HG03095 (cell line): Measurements from ENCODE around the gene VCL.
"Not testable (repeated sequence)": the region's sequence is repeated elsewhere in the genome, so short reads cannot be mapped to it uniquely, and the experiment has no call there.

Experiments
- ATAC-seq: cut with Tn5 transposase; IDR thresholded peaks from one replicate; pipeline ENCODE4 v1.9.1; 2021; ENCODE audit warnings: moderate library complexity; ENCODE audit not compliant: unreplicated experiment

VCL gene

DNA sequence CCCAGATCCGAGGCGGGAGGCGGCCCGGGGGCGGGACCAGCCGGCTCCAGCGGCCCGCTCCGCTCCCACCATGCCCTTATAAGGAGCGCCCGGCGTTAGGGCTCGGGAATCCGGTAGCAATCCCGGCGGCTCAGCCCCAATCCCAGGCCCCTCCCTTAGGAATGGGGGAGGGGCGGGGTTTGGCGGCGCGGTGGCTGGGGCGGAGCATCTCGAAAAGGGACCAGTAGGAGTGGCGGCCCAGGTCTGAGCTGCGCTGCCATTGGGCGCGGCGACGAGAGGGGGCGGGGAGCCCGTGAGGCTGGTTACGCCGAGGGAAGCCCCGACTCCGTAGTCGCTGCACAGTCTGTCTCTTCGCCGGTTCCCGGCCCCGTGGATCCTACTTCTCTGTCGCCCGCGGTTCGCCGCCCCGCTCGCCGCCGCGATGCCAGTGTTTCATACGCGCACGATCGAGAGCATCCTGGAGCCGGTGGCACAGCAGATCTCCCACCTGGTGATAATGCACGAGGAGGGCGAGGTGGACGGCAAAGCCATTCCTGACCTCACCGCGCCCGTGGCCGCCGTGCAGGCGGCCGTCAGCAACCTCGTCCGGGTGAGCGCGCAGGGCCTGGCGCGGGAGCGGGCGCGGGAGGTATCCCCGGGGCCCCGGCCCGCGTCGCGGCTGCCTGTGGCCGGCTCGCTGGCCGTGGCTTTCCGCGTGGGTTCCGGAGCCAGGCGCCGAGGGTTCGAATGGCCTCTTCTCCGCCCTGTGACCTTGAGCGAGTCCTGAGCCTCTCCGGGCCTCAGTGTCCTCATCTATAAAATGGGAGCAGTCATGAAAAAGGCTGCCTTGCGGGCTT is at the start of gene VCL:
Gene VCL (plus strand): TSS at position 330 of the 836 bp plus-strand sequence. CDS start 92 bp downstream, at position 422.
- peak; percentile 97 for ATAC-seq

DNA sequence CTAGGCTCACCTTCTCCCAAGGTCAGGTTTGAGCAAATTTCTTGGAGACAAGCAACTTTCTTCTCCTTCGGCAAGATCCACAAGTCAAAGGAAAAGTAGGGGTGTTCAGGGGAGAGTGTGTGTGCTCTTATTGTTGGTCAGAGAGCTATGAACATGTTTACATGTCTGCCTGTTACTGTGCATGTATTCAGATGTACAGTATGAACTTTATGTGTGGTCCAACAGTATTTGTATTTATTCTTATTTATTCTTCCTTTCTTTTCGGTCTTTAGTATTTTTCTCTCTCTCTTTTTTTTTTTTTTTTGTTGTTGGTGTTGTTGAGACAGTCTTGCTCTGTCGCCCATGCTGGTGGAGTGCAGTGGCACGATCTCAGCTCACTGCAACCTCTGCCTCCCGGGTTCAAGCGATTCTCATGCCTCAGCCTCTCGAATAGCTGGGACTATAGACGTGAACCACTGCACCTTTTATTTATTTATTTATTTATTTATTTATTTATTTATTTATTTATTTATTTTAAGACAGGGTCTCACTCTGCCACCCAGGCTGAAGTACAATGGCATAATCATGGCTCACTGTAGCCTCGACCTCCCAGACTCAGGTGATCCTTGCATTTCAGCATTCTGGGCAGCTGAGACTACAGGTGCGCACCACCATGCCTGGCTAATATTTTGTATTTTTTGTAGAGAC is 48.8 kb upstream of the VCL start:
- no peak for ATAC-seq

DNA sequence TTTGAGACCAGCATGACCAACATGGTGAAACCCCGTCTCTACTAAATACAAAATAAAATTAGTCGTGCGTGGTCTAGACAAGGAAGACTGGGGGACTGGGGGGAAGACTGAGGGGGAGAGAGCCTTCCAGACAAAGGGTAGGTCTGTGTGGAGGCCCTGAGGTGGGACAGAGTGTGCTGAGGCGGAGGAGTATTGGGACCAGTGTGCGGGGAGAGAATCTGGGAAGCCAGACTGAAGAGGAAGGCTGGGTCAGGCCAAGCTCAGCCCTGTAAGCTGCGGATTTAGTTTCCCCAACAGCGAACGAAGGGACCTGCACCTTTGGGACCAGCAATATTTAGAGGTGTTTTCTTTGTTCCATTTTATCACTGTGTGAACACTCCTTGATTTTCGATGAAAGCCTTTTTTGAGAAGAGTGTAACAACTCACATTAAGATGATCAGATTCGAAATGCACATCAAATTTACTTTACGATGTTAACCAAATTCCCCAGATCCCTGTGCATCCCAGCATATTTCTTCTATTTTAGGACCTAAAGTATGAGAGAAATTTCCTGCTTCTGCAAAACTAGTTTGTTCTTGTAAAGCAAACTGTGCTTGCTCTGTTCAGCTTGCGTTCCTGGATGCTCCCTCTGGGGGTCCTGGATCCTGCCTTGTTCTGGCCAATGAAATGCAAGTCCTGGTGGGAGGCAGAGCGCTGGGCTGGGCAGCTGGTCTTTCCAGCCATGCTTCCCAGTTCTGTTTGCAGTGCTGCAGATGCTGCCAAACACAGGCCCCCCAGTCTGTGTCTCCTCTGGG is 47.6 kb upstream of the VCL start:
- no peak for ATAC-seq

DNA sequence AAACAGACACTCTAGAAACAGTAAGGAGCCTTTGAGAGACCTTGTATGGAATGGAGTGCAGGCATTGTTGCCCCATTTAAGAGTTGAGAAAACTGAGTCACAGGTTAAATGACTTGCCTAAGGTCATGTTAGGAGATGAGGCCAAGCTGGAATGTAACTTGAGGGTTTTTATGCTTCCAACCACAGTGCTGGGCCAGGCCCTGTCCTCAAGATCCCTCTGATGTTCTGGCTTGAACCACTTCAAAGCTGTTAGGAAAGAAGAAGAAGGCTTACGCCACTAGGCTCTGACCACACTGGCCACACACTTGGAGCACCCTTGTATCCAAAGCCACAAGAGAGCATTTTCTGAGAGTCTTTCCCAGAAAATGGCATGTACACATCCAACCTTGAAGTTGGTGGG is 44.3 kb upstream of the VCL start:
- no peak for ATAC-seq

DNA sequence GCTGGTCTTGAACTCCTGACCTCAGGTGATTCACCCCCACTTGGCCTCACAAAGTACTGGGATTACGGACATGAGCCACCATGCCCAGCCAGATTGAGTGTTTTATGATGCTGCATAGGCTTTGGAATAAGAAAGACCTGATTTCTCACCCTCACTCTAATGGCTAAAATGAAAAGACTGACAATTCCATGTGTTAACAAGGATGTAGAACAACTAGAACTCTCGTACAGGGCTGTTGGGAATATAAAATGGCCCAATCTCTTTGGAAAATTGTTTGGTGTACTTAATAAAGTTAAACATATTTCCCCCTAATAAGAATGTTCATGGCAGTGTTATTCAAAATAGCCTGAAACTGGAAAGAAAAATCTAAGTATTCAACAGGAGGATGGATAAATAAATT is 43.2 kb upstream of the VCL start:
- ATAC-seq: no peak

DNA sequence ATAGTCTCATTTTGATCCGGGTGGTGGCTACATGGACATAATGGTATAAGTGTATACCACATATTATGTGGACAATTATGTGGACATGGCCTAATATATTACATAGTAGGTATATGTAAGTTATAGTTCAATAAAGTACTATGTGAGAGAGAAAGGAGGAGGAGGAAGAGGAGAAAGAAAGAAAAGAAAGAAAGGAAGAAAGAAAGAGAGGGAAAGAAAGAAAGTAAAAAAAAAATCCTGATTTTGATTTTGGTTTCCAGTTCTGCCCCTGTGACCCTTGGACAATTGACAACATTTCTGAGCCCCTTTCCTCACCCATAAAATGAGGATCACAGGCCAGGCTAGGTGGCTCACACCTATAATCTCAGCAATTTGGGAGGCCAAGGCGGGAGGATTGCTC is 42.2 kb upstream of the VCL start:
- no peak for ATAC-seq

DNA sequence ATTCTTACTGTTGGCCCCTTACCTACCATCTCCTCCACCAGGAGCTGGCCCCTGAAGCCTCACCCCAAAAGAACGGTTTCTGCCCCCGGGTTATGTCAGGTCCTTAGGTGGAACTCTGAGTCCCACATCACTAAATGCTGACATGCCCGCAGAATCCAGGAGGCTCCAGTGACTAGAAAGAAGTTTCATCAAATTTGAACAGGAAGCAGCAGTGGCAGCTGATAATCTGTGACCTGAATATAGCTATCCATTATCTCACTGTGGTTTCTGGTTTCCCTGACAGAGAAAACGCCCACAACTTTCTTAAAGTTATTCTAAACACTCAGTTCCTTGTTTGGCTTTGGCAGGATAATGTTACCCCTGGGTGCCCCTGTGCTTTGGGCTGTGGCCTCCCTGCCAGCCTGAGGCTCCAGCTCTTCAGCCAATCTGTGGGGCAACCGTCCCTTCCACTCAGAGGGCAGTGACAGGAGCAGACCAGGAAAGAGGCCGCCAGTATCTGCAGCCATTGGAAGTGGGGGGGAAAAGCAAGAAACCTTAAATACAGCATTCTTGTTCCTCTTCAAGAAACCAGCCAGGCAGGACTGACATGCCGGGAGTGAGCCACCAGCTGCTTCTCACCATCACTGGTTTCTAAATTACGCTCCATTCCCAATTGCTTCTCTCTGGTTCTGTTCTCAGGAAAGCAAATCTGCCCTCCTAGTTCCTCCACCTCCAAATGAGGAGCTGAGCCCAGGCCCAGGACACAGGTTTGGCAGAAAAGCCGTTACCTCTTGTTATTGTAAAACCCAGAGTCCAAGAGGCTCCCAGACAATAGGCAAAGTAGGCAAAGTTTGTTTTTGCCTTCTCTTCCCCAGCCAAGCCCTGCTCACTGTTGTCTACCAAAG is 41.2 kb upstream of the VCL start:
- ATAC-seq: peak; percentile 42

DNA sequence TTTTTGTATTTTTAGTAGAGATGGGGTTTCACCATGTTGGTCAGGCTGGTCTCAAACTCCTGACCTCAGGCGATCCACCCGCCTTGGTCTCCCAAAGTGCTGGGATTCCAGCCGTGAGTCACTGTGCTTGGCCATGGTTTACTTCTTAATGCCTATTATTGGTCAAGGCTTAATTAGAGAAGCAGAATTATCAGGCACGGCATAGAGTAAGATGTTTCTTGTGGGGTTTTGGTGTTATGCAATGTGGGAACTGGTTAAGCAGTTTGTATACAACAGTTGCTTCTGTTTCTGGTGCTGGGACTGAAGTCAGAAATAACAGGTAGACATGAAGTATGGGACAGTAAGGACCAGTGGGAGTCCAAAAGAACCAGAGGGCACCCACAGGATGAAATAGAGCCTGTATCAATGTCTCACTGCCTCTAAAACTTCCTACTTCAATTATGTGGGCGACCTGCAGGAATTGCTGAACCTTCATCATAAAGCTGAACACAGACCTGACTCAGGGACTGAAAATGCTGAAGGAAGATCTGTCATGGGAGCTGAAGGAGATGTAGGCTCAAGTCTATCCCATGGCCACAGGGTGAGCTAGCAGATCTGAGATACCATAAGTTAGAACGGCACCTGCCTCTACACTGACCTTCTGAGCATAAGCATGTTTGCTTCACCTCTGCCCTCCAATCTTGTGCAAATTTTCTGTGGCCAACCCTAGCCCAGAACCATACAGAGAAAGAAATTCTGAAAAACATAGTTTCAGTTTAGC is 38.3 kb upstream of the VCL start:
- ATAC-seq: no peak

DNA sequence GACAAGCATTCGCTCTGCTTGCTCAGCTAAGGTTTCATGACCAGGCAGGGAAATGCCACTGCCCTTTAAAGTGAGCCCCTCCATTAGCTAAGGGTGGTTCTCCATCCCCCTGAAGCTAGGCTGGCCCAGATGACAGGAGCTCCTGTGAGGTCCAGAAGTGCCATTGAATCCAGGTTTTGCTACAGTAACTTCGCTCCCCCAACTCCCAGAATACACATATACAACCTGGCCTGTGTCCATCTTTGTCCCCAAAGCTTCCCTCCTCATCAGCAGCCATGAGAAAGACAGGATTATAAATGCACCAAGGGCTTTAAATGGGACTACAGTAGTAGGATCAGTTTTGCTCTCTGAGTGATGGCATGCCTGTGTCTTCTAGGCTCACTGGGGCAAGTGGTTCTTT is 35.5 kb upstream of the VCL start:
- no peak for ATAC-seq

DNA sequence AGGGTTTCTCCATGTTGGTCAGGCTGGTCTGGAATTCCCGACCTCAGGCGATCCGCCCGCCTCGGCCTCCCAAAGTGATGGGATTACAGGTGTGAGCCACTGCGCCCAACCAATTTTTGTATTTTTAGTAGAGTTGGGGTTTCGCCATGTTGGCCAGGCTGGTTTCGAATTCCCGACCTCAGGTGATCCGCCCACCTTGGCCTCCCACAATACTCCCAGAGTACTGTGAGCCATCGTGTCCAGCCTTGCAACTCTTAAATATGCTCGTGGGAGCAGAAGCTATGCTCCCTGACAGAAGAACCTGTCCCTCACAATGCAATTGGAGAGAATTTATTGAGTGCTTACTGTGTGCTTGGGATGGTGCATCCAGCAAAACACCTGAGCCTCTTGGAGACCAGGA is 34.4 kb upstream of the VCL start:
- ATAC-seq: not testable (repeated sequence)

DNA sequence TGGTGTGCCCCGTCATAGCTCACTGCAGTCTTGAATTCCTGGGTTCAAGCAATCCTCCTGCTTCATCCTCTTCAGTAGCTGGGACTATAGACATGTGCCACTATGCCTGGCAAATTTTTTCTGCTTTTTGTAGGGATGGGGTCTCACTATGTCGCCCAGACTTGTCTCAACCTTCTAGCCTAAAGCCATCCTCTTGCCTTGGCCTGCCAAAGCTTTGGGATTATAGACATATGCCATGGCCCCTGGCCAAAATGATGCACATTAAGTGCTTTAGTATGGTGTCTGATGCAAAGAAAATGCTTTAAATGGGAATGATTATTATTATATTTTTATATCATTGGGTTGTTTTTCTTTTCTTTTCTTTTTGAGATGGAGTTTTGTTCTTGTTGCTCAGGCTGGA is 33.2 kb upstream of the VCL start:
- ATAC-seq: no peak

DNA sequence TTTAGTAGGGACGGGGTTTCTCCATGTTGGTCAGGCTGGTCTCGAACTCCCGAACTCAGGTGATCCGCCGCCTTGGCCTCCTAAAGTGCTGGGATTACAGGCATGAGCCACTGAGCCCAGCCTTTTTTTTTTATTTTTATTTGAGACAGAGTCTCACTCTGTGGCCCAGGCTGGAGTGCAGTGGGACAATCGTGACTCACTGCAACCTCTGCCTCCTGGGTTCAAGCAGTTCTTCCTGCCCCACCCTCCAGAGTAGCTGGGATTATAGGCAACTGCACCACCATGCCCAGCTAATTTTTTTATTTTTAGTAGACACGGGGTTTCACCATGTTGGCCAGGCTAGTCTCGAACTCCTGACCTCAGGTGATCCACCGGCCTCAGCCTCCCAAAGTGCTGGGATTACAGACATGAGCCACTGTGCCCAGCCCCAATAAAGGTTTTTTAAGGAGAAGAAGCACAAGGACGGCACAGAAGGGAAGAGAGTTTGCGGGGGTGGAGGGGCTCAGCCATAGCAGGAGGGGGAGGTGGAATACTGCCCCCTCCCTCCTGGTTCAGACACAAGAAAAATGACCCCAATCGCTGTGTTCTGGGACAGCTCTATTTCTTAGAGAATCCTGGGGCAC is 32.5 kb upstream of the VCL start:
- ATAC-seq: not testable (repeated sequence)

DNA sequence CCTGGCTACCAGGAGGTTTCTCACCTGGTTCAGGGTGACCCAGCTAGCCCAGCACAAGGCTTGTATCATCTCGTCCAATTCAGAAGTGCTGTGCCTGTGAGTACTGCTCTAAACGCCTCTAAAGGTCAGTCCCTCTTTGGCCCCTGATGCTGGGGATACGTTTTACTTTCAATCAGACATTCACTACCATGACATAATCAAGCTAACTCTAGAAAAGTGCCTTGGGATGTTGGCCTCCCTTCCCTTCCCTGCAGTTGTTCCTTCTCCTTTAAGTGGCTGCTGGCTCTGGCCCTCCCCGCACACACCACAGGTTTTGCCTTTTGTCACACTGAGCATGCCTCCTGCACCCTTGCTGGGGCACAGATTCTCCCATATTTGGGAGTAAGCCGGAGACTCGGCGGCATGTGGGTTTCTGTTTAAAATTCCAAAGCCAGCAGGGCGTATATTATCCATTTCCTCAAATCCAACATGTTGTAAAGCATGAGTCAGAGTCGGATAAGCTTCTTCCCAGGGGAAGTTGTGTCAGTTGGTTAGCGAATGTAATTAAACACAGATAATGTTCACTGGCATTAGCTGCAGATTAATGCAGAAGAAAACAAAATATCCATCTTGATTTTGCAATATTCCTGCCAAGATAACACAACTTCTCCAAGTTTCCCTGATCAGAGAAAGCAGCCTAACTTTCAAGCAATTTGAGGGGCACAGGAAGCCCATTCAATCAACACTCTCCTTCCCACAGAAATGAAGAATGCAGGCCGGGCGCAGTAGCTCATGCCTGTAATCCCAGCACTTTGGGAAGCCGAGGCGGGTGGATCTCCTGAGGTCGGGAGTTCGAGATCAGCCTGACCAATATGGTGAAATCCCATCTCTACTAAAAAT is 31.8 kb upstream of the VCL start:
- no peak for ATAC-seq

DNA sequence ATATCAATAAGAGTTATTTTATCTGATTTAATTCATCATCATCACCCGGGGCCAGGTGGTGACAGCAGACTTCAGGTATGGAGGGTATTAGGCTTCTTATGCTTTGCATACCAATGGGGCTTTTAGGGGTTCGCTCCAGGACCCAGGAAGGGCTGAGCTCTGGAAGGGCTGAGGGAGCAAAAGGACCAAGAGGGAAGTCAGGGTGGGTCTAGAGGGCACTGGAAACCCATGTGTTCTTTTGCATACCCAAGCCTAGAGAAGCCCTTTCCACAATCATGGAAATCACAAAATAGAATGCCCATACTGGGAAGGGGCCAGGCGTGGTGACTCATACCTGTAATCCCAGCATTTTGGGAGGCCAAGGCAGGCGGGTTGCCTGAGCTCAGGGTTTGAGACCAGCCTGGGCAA is 30.9 kb upstream of the VCL start:
- no peak for ATAC-seq

DNA sequence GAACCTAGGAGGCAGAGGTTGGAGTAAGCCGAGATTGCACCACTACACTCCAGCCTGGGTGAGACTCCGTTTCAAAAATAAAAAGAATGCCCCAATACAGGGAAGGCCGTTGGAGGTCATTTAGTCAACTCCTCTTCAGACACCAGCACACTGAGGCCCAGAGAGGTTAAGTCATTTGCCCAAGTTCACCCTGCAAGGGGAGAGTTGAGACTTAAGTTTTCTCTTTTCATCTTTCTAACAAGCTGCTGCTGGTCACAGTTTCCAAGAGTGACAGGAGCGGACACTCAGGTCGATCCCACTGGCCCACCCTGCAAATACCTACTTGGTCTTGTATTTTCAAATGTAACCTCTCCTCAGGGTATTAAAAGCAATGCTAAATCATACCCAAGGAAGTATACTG is 30.4 kb upstream of the VCL start:
- ATAC-seq: no peak

DNA sequence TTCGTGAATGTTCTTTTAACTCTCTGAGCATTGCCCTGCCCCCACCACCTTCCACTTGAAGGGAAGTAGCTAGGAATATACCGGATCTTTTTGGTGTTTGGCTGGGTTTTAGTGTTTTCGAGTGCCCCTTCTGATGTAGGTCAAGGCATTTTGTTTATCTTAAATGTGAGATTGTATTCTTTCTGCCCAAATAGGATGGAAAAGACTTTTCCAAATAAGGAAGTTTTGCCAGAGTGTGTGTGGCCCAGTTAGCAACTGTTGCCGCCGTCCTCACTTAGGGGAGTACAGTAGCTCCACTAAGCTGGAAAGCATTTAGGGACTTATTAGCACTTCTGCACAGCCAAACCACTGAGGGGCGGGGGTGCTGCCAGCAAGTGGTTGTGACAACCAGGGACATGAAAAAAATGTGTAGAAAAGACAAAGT is 29.8 kb upstream of the VCL start:
- ATAC-seq: no peak

DNA sequence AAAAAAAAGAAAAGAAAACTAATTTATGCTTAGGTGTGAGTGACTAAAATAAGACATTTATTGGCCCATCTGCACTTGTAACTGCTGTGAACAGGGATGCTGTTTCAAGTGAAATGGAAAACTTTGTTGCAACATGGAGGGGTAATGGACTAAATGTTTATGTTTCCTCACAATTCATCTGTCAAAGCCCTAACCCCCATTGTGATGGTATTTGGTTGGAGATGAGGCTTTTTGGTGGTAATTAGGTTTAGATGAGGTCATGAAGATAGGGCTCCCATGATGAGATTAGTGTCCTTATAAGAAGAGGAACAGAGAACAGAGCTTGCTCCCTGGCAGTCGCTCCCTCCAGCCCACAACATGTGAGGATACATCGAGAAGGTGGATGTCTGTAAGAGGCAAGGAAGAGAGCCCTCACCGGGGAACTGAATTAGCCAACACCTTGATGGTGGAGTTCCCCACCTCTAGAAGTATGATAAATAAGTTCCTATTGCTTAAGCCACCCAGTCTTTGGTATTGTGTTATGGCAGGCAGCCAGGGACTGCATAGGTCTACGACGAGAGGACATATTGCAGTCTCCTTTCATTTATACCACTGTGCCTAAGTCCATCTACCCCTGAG is 28.6 kb upstream of the VCL start:
- ATAC-seq: no peak

DNA sequence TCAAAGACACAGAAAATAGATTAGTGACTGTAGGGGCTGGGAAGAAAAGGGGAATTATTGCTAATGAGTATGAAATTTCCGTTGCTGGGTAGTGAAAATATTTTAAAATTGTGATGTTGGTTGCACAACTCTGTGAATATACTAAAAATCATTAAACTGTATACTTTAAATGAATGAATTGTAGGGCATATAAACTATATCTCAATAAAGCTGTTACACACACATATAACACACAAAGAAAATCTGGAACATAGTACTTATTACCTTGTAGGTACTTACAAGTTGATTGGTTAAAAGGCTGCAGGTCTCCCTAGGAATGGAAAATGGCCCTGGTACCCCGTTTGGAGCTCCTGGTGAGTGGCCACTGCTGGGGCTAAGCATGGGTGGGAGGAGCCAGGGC is 27.1 kb upstream of the VCL start:
- no peak for ATAC-seq
